ENCODE data around the gene TMPRSS5. TPM values are rescaled to one million over a fixed set of nuclear protein-coding genes. Genes with fewer than 3 reads are reported as not detected.

The TMPRSS5 gene
- total and polyA plus RNA-seq, 8 donors = 0.19 to 1.1 (median 0.55) TPM

DNA sequence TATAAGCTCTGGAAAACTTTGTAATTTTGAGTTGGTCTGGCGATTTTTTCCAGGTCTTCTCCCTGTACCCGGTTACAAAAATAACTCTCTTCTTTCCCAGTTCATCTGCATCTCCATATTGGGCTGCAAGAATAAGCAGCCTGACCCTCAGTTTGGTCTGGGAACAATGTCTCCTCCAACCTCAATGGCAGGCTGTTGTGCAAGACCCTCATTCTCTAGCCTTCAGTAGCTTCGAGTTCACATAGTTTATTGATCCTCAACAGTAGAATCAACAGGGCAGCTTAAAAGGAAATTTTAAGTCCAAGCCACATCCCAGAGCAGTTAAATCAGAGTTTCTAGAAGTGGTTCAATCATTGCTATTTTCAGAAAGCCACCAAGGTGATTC, 35.3 kb downstream of the TMPRSS5 start:
- DNase-seq (no peak), FAIRE-seq (no peak), ATAC-seq (no peak)
- intact Hi-C loops (cut with DNase I) = loop anchor here in 1 of 3 donors (10.0 kb wide), 1 partner anchor 56 kb away; no protein-coding TSS in a partner anchor
- H3K4me1 ChIP-seq = no peaks in the 10 kb centered on the region
- H3K36me3 ChIP-seq = no peaks in the 10 kb centered on the region
- H3K27me3 ChIP-seq = no peaks in the 10 kb centered on the region
- 48 to 58% methylated on average over 3 of the region's 3 CpGs for WGBS, 2 donors
- TF ChIP-seq, protein P1, sequence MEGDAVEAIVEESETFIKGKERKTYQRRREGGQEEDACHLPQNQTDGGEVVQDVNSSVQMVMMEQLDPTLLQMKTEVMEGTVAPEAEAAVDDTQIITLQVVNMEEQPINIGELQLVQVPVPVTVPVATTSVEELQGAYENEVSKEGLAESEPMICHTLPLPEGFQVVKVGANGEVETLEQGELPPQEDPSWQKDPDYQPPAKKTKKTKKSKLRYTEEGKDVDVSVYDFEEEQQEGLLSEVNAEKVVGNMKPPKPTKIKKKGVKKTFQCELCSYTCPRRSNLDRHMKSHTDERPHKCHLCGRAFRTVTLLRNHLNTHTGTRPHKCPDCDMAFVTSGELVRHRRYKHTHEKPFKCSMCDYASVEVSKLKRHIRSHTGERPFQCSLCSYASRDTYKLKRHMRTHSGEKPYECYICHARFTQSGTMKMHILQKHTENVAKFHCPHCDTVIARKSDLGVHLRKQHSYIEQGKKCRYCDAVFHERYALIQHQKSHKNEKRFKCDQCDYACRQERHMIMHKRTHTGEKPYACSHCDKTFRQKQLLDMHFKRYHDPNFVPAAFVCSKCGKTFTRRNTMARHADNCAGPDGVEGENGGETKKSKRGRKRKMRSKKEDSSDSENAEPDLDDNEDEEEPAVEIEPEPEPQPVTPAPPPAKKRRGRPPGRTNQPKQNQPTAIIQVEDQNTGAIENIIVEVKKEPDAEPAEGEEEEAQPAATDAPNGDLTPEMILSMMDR (IDR thresholded peaks at IDR 0.05) = no peak
- H3K4me3 ChIP-seq = no peak overlapping the region
- H3K9me3 ChIP-seq = no peaks in the 10 kb centered on the region
- H3K27ac ChIP-seq = no peak overlapping the region

DNA sequence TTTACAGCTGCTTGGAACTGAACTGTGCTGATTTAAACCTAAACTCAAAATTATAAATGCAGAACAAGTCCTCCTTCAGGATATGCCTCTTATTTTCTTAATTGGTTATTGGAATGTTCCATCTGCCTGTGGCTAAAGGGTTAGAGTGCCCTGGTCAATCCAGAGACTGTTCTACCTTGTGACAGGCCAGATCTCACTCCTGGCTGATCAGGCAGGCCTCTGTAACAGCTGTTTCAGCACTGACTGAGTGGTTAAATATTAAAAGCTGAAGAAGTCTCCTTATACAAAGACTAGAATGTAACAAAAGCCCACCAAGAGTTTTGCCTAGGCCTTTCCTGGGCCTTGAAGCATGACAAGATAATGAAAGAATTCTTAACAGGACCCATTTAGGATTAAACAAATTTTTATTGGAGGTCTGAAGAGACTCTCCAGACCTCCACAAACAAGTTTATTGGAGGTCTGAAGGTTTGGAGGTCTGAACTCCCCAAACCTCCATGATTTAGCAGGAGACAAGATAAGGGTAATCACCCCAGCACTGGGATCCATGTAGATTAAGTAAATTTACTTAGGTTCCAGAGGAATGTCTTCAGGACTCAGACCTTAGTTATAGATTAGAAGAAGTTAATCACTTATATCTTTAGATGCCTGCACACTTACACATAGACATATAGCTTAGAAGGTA, 35.8 kb downstream of the TMPRSS5 start:
- no peaks in the 10 kb centered on the region for H3K27me3 ChIP-seq
- no peak overlapping the region for H3K4me3 ChIP-seq
- TF ChIP-seq, protein P1 (IDR thresholded peaks at IDR 0.05) = no peak
- intact Hi-C loops (cut with DNase I) = loop anchor here in 1 of 3 donors (10.0 kb wide), 1 partner anchor 55 kb away; no protein-coding TSS in a partner anchor
- no peaks in the 10 kb centered on the region for H3K36me3 ChIP-seq
- DNase-seq = no peak
- FAIRE-seq = no peak
- H3K27ac ChIP-seq = no peak overlapping the region
- H3K4me1 ChIP-seq = no peaks in the 10 kb centered on the region
- ATAC-seq = no peak
- no peaks in the 10 kb centered on the region for H3K9me3 ChIP-seq

DNA sequence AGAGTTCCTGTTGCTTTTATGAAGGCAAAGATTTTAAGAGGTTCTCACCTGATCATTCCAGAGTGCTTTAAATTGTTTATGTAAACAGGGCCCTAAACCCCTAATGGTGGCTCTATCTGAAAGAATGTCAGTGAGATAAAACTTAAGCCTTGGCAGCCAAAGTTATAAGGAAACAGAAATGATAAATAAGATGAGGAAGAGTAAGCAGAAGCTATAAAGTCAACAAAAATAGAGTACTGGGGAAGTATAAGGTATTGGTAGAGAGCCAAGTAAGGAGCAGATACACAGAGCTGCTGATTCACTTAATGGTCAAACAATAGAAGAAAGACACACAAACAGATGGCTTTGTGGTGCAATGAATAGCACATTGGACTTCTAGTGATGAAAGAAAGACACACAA, 37.9 kb downstream of the TMPRSS5 start:
- ATAC-seq = peak in 1 of 4 donors; percentile 12
- TF ChIP-seq, protein P1 (IDR thresholded peaks at IDR 0.05) = no peak
- Histone ChIP-seq H3K4me3 (no peak overlapping the region), H3K36me3 (no peaks in the 10 kb centered on the region), H3K9me3 (no peaks in the 10 kb centered on the region), H3K27ac (no peak overlapping the region), H3K4me1 (peaks cover 0 to 7% (median 0%) of the 10 kb centered on the region in 3 donors), H3K27me3 (no peaks in the 10 kb centered on the region)
- no peak for DNase-seq
- intact Hi-C loops (cut with DNase I) = no loop called here
- no peak for FAIRE-seq

- 30 to 81% methylated on average over 1 of the region's 1 CpG for WGBS, 2 donors
- TF ChIP-seq, protein P1 (IDR thresholded peaks at IDR 0.05) = no peak
These were observed 38.3 kb downstream of the TMPRSS5 start for GRCh38 chr11:113667801-113668200.

DNA sequence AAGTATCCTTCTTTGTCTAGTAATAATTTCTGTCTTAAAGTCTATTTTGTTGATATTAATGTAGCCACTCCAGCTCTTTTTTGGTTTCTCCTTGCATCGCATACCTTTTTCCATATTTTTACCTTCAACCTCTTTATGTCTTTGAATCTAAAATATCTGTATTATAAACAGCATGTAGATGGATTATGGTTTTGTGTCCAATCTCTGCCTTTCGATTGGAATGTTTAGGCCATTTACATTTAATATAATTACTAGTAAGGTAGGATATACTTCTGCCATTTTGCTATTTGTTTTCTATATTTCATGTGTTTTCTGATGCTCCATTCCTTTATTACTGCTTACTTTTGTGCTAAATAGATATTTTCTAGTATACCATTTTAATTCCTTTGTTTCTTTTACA, 39.5 kb downstream of the TMPRSS5 start:
- Histone ChIP-seq H3K27ac (no peak overlapping the region), H3K4me1 (peaks cover 0 to 7% (median 0%) of the 10 kb centered on the region in 3 donors), H3K36me3 (no peaks in the 10 kb centered on the region), H3K4me3 (no peak overlapping the region), H3K9me3 (no peaks in the 10 kb centered on the region), H3K27me3 (no peaks in the 10 kb centered on the region)
- DNase-seq (no peak), ATAC-seq (no peak), FAIRE-seq (no peak)
- intact Hi-C loops (cut with DNase I) = no loop called here
- TF ChIP-seq, protein P1 (IDR thresholded peaks at IDR 0.05) = no peak
- whole genome bisulfite sequencing, 2 donors = 94 to 99% methylated on average over 2 of the region's 2 CpGs

More at GRCh38 chr11:113667801-113668200, 38.3 kb downstream of the TMPRSS5 start:
- Histone ChIP-seq H3K36me3 (no peaks in the 10 kb centered on the region), H3K4me1 (peaks cover 0 to 7% (median 0%) of the 10 kb centered on the region in 3 donors), H3K27me3 (no peaks in the 10 kb centered on the region), H3K27ac (no peak overlapping the region), H3K9me3 (no peaks in the 10 kb centered on the region), H3K4me3 (no peak overlapping the region)
- no peak for ATAC-seq
- FAIRE-seq = no peak
- no peak for DNase-seq
- intact Hi-C loops (cut with DNase I) = no loop called here
